ENCODE measurements around the gene TMEM132D.

DNA sequence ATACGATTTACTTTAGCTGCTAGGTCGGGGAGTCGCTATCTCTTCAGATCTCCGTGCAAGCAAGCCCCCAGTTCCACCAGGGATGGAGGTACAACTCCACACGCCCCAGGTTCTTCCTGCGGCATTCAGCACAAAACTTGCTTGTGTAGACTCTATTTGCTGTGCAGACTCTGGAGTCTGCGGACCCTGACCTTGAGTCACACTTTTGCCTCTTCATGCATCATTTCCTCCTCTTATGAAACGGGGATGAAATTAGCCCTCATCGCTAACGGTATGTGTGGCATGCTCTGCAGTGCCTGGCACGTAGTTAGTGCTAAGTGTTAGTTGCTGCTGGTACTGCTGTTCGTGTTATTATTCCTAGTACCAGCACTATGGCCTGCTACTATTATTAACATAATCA, 84.4 kb downstream of the TMEM132D start:
- no peak for TF ChIP-seq EZH2 (IDR thresholded peaks at IDR 0.05; ENCODE audit: borderline replicate concordance, low read depth, low read length, poor library complexity, severe bottlenecking)
- TF ChIP-seq, protein P1, sequence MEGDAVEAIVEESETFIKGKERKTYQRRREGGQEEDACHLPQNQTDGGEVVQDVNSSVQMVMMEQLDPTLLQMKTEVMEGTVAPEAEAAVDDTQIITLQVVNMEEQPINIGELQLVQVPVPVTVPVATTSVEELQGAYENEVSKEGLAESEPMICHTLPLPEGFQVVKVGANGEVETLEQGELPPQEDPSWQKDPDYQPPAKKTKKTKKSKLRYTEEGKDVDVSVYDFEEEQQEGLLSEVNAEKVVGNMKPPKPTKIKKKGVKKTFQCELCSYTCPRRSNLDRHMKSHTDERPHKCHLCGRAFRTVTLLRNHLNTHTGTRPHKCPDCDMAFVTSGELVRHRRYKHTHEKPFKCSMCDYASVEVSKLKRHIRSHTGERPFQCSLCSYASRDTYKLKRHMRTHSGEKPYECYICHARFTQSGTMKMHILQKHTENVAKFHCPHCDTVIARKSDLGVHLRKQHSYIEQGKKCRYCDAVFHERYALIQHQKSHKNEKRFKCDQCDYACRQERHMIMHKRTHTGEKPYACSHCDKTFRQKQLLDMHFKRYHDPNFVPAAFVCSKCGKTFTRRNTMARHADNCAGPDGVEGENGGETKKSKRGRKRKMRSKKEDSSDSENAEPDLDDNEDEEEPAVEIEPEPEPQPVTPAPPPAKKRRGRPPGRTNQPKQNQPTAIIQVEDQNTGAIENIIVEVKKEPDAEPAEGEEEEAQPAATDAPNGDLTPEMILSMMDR (conservative IDR thresholded peaks at IDR 0.05; ENCODE audit: low read depth, low read length) = no peak
